ENCODE data around the gene TPP2. TPM values are rescaled to one million over a fixed set of nuclear protein-coding genes. Genes with fewer than 3 reads are reported as not detected.
A peak's percentile ranks its signal among the peaks of the same experiment; 100 is the strongest.

The TPP2 gene
- total and polyA plus RNA-seq, 2 experiments from 2014 or later = 24.3 to 41.3 TPM

DNA sequence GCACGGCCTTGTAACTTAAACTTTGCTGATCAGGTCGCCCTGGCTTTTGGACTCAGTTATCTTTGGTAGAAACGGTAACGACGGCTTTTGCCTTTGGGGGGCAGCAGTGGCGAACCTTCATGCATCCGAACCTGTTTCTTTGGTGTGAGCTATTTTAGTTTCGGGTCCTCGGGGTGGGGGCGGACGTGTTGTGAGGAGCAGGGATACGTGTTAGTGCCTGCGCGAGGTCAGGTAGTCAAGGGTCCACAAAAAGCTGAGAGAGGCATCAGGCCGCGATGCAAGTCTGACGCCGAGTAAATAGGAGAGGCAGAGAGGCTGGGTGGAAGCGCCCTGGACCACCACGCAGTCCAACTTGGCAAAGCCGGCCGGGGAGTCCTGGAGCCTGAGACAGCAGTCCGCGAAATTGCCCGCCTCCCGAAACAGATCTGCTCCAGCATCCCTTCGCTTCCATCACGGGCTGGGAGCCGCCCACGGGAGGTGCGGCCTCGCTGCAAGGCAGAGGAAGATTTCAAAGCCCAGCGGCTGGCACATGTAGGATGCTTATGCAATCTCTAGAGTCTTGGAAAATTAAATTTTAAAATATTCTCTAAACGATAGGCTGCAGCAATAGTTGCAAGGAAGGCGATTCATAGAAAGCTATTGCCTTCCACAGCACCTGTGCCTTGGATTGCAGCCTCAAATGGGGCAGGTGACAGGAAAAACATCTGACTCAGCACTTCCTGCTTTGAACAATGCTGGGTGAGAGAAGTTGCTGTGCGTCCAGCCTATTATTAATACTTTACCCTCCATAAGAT lies 4.6 kb upstream of the TPP2 start:
- Histone ChIP-seq H3F3A (ENCODE audit: insufficient read depth) (peaks cover 18% of the 10 kb centered on the region), H3K27ac (peak overlapping the region; percentile 54), H4K20me1 (ENCODE audit: insufficient read depth) (no peaks in the 10 kb centered on the region), H3K9me3 (ENCODE audit: low read depth) (no peaks in the 10 kb centered on the region), H2AFZ (peak overlapping the region; percentile 96), H3K36me3 (ENCODE audit: low read depth) (no peaks in the 10 kb centered on the region), H3K4me3 (peak overlapping the region; percentile 84), H3K9ac (peak overlapping the region; percentile 74), H3K27me3 (replicated peaks; ENCODE audit: insufficient read depth) (no peaks in the 10 kb centered on the region), H3K4me2 (ENCODE audit: unreplicated experiment) (peak overlapping the region; percentile 92), H3K79me2 (ENCODE audit: insufficient read depth) (peaks cover 18% of the 10 kb centered on the region), H3K9me2 (ENCODE audit: insufficient read depth) (no peaks in the 10 kb centered on the region), H3K4me1 (ENCODE audit: insufficient read depth) (peaks cover 6% of the 10 kb centered on the region)
- in situ Hi-C loops (cut with MboI) = no loop called here
- WGBS, 2 experiments (ENCODE audit: low coverage in 1 of 2, low lambda C conversion rate in 2 of 2, missing lambda C conversion rate in 2 of 2) = 1 to 2% methylated on average over 34 to 36 of the region's 36 CpGs
- DNase-seq = peak; percentile 92
- TF ChIP-seq EZH2phosphoT487 (IDR thresholded peaks at IDR 0.05; ENCODE audit: insufficient read depth, low read depth) (no peak), EZH2 (IDR thresholded peaks at IDR 0.05; ENCODE audit: insufficient read depth, poor library complexity, severe bottlenecking) (no peak)

DNA sequence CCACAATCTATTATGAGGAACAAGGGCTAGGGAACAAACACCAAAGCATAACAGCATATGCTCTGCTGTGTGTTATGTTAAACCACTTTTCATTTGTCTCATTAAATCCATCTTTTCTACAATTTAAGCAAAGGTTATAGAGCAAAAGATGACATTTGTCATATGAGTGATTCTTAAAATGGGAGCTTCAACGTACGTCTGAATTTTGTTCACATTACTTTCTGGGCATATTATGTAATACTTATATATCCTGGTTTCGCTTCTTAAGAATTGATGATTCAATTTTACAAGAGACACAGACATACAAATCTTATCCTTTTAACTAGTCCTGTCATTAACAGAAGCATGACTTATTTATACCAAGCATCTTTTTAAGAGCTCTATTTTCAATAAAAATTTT lies 3.3 kb upstream of the TPP2 start:
- in situ Hi-C loops (cut with MboI) = no loop called here

DNA sequence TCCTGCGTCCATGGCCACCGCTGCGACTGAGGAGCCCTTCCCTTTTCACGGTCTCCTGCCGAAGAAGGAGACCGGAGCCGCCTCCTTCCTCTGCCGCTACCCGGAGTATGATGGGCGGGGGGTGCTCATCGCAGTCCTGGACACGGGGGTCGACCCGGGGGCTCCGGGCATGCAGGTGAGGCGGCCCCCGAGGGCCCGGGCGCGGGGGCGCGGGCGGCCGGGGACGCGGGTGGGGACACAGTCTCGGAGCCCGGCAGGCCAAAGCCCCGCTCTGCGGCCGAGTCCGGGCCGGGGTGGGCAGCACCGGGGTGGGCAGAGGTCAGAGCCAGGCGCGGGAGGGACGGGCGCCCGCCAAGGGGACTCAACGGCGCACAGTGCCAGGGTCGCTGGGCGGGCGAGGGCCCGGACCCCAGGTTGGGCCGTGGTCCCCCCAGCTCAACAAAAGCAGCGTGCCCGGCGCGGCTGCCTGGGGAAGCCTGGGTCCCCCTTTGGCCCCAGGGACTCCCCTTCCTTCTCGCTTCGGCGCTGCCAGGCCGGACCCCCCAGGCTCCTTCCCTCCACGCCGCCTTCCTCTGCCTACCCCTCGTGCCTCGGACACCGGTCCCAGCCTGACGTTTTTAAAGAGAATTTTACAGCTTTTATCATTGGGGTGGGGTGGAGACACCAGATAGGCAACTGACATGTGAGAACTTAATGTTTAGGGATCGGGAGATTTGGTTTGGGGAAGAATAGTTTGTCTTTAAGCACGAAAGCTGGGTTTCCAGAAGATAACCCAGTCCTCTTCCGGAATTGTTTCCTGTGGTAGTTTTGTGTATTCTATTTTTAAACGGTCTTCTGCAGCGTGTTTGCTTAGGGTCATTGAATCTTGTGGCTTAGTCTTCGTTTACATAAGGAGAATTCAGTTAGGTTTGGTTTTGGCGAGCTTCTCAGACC lies 509 bp downstream of the TPP2 start:
- H2AFZ ChIP-seq = peak overlapping the region; percentile 88
- peak overlapping the region; percentile 100 for H3K27ac ChIP-seq
- H3K4me2 ChIP-seq (ENCODE audit: unreplicated experiment) = peak overlapping the region; percentile 91
- no peaks in the 10 kb centered on the region; the same call in 1 of the 2 replicates for H4K20me1 ChIP-seq (ENCODE audit: insufficient read depth)
- 1 to 2% methylated on average over 33 to 60 of the region's 67 CpGs for WGBS, 2 experiments (ENCODE audit: low coverage in 1 of 2, low lambda C conversion rate in 2 of 2, missing lambda C conversion rate in 2 of 2)
- no peaks in the 10 kb centered on the region for H3K9me3 ChIP-seq (ENCODE audit: low read depth)
- DNase-seq = peak; percentile 52
- peak overlapping the region; percentile 97 for H3K4me3 ChIP-seq
- H3K36me3 ChIP-seq (ENCODE audit: low read depth) = no peaks in the 10 kb centered on the region
- TF ChIP-seq EZH2phosphoT487 (IDR thresholded peaks at IDR 0.05; ENCODE audit: insufficient read depth, low read depth) = no peak
- no peak for TF ChIP-seq EZH2 (IDR thresholded peaks at IDR 0.05; ENCODE audit: insufficient read depth, poor library complexity, severe bottlenecking)
- in situ Hi-C loops (cut with MboI) = no loop called here
- no peaks in the 10 kb centered on the region for H3K27me3 ChIP-seq (replicated peaks; ENCODE audit: insufficient read depth)
- H3K9ac ChIP-seq = peak overlapping the region; percentile 100
- peaks cover 70% of the 10 kb centered on the region for H3K79me2 ChIP-seq (ENCODE audit: insufficient read depth)
- H3K4me1 ChIP-seq (ENCODE audit: insufficient read depth) = peaks cover 16% of the 10 kb centered on the region
- no peaks in the 10 kb centered on the region for H3K9me2 ChIP-seq (ENCODE audit: insufficient read depth)
- H3F3A ChIP-seq (ENCODE audit: insufficient read depth) = peaks cover 13% of the 10 kb centered on the region; the same call in 1 of the 2 replicates

More for the DNA sequence above, 3.3 kb upstream of the TPP2 start:
- 67 to 71% methylated on average over 3 of the region's 3 CpGs for WGBS, 2 experiments (ENCODE audit: low coverage in 1 of 2, low lambda C conversion rate in 2 of 2, missing lambda C conversion rate in 2 of 2)
- Histone ChIP-seq H2AFZ (no peak overlapping the region), H3K27ac (no peak overlapping the region), H3K4me2 (ENCODE audit: unreplicated experiment) (no peak overlapping the region), H3K27me3 (replicated peaks; ENCODE audit: insufficient read depth) (no peaks in the 10 kb centered on the region), H3K9me3 (ENCODE audit: low read depth) (no peaks in the 10 kb centered on the region), H3K79me2 (ENCODE audit: insufficient read depth) (peaks cover 31% of the 10 kb centered on the region), H3K4me1 (ENCODE audit: insufficient read depth) (peaks cover 10% of the 10 kb centered on the region), H3K36me3 (ENCODE audit: low read depth) (no peaks in the 10 kb centered on the region), H3K9me2 (ENCODE audit: insufficient read depth) (no peaks in the 10 kb centered on the region), H4K20me1 (ENCODE audit: insufficient read depth) (no peaks in the 10 kb centered on the region), H3K4me3 (no peak overlapping the region), H3F3A (ENCODE audit: insufficient read depth) (peaks cover 18% of the 10 kb centered on the region), H3K9ac (no peak overlapping the region)
- TF ChIP-seq EZH2 (IDR thresholded peaks at IDR 0.05; ENCODE audit: insufficient read depth, poor library complexity, severe bottlenecking) (no peak), EZH2phosphoT487 (IDR thresholded peaks at IDR 0.05; ENCODE audit: insufficient read depth, low read depth) (no peak)
- DNase-seq = no peak

DNA sequence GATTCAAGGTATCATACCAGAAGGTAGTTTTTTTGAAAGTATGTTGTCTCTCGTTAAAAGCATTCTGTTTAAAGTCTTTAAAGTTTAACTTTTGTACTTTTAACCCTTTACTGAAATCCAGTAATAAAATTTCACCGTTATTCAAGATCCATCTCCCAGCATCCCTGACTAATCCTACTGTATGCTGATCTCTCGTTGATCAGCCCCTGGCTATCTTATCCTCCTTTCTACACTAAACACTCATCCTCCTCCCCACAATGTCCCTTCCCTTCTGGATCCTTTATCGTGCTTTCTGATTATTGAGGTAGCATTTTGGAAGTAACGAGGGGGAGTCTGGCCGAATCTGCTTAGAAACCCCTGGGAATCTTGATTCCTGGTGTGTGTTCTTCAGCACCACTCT lies 1.3 kb downstream of the TPP2 start:
- Histone ChIP-seq H3K4me1 (ENCODE audit: insufficient read depth) (peaks cover 16% of the 10 kb centered on the region), H3K79me2 (ENCODE audit: insufficient read depth) (peaks cover 77% of the 10 kb centered on the region), H3K9me3 (ENCODE audit: low read depth) (no peaks in the 10 kb centered on the region), H3K27ac (peak overlapping the region; percentile 100), H3K9me2 (ENCODE audit: insufficient read depth) (no peaks in the 10 kb centered on the region), H3F3A (ENCODE audit: insufficient read depth) (peaks cover 9% of the 10 kb centered on the region; the same call in 1 of the 2 replicates), H3K36me3 (ENCODE audit: low read depth) (no peaks in the 10 kb centered on the region), H3K4me2 (ENCODE audit: unreplicated experiment) (peak overlapping the region; percentile 91), H2AFZ (peak overlapping the region; percentile 88), H3K9ac (peak overlapping the region; percentile 100), H3K27me3 (replicated peaks; ENCODE audit: insufficient read depth) (no peaks in the 10 kb centered on the region), H3K4me3 (peak overlapping the region; percentile 97), H4K20me1 (ENCODE audit: insufficient read depth) (no peaks in the 10 kb centered on the region; the same call in 1 of the 2 replicates)
- DNase-seq = peak; percentile 51
- in situ Hi-C loops (cut with MboI) = no loop called here
- TF ChIP-seq EZH2 (IDR thresholded peaks at IDR 0.05; ENCODE audit: insufficient read depth, poor library complexity, severe bottlenecking) (no peak), EZH2phosphoT487 (IDR thresholded peaks at IDR 0.05; ENCODE audit: insufficient read depth, low read depth) (no peak)
- 0 to 3% methylated on average over 6 of the region's 6 CpGs for WGBS, 2 experiments (ENCODE audit: low coverage in 1 of 2, low lambda C conversion rate in 2 of 2, missing lambda C conversion rate in 2 of 2)
